HG02623 (cell line): ENCODE data around the gene GNB1L.
"Not testable (repeated sequence)": the region's sequence is repeated elsewhere in the genome, so short reads cannot be mapped to it uniquely, and the experiment has no call there.

Experiments
- ATAC-seq: cut with Tn5 transposase; IDR thresholded peaks from one replicate; pipeline ENCODE4 v1.9.1; 2021; ENCODE audit warnings: moderate library complexity; ENCODE audit not compliant: unreplicated experiment

The GNB1L gene

DNA sequence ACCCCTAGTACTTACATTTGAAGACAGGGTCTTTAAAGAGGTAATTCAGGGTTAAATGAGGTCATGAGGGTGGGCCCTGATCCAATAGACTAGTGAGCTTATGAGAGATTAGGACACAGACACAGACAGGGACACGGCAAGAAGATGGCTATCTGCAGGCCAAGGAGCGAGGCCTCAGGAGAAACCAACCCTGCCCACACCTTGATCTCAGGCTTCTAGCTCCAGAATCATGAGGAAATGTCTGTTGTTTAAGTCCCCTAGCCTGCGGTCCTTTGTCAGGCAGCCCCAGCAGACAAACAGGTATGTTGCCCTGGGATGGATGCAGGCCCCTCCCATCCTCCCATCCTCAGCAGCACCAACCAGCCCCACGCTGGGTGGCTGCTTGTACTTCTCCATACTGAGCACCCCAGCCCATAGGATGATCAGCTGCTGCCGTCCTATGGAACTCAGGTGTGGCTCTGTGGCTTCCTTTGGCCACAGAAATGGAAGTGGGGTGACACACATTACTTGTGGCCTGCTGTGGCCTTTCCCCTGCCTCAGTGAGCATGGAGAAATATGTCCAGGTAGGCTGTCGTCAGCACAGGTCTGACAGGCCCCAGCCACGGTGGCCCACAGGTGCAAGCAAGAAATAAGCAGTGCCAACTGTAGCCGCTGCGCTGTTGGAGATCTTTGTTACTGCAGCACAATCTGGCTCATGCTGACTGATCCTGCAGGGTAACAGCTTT, 7.9 kb downstream of the GNB1L start:
- no peak for ATAC-seq

DNA sequence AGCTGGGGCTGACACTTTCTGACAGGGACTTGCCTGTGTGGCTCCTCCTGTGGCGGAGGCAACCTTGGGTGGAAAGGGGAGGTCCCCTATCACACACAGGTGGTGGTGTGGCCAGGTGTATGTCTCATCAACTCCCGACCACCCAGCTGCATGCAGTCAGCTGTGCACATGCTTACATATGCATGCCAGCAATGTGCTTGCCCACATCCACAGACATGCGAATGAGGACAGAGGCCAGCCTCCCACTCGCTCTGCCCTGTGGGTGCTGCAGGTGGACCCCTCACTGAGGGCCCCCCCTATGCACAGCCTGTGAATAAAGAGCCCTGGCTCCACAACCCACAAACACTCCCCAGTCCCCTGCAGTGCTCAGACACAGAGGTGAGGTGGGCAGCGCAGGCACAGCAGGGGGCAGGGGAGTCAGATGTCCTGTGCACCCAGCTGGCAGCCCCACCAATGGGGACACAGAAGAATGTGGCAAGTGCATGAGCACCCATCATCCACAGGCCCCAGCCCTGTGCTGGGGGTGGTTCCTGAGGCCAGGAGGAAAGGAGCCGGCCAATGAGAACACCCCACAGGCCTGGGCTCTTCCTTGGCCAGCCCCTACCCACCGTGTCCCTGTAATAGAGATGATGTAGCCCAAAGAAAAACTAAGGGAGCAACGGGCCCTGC, 9.5 kb downstream of the GNB1L start:
- ATAC-seq = no peak

DNA sequence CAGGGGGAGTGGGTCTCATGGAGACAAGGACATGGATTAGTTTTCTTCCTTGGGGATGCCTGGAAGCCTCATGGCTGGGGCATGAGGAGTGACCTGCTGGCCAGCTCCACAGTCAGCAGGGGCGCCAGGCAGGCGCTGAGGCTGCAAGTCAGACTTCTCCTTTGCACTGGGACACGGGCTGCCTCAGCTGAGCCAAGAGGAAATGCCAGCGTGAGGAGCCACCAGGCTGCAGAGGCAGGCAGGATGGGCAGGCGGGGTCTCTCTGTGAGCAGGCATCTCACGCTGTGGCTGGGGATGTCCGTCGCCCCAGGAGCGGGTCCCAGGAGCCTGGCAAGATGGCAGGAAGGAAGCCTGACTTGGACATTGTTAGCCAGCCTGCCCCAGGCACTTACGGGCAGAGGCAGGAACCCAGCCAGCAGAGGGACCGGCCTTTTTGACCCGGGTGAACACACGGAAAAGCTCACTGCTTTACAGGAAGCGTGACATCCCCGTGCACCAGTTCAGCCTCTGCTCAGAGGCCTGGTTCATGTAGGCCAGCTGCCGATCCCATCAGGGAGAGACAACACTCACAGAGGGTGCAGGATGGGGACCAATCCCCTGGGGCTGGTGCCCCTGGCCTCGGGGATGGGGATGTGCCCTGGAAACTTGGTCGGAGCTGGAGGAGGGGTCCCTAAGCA, 10.2 kb downstream of the GNB1L start:
- ATAC-seq = no peak

GRCh38 chr22:19843857-19844376, 10.8 kb downstream of the GNB1L start:
- ATAC-seq = no peak

GRCh38 chr22:19843107-19843856, 11.4 kb downstream of the GNB1L start:
- no peak for ATAC-seq

DNA sequence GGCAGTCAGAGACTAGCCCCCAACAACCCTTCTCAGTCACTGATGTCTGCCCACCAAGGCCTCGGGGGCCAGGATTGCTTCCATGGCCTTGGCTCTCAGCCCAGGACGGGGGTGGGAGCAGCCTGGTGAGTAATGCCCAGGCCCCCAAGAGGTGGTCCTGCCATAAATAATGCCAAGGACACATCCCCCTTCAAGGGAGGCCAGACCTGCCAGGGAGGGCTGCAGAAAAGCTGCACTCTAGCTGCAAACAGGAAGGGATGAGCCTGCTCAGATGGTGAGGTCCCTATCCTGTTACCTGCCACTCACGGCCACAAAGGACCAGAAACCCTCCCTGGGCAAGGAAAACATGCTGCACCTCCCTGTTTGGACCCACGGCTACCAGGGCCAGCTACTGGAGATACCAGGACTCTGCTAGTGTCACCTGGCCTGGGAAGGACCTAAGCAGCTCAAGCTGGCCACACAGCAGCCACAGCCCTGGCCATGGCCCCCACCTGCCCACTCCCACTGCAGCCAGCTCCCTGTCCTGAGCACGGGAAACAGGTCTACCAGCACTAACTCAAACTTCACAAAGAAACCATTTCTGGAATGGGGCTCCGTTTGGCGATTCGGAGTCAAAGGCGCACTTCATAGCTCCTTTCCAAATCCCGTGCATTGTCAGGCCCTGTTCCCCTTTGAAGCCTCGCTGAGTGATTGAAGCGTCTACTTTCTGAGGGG, 12.1 kb downstream of the GNB1L start:
- no peak for ATAC-seq

DNA sequence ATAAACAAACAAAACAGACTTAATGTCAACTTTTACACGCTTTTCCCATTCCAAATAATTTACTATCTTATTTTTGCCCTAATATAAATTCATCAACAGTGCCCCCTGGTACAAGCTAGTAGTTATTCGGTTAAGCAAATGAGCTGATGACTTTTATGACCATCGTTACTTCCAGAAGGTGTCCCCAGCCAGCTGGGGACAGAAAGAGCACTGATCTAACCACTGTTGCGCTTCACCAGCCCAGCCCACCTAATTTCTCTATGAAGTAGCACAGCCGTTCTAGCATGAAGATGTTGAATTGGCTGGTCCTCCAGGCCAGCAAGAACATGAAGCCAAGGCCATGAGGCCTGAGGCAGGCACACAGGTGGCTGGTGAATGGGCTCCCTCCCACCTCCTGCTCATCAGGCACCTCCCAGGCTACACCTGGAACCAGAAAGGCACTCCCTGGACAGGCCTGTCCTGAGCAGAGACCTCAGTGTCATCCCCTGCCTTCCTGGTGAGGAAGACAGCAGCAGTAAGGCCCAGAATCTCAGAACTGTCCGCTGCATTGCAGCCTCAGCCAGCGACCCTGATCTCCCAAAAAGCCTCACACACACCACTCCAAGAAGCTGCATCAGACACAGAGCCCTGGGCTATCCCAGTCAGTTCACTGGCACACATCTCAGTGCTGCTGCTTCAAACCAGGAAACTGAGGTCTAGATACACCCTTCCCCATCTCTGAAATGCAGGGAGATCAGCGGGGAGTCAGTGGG, 12.9 kb downstream of the GNB1L start:
- no peak for ATAC-seq

- no peak for ATAC-seq
These were observed 13.6 kb downstream of the GNB1L start for GRCh38 chr22:19840955-19841640.

- no peak for ATAC-seq
These were observed 14.6 kb downstream of the GNB1L start for GRCh38 chr22:19840059-19840458.

DNA sequence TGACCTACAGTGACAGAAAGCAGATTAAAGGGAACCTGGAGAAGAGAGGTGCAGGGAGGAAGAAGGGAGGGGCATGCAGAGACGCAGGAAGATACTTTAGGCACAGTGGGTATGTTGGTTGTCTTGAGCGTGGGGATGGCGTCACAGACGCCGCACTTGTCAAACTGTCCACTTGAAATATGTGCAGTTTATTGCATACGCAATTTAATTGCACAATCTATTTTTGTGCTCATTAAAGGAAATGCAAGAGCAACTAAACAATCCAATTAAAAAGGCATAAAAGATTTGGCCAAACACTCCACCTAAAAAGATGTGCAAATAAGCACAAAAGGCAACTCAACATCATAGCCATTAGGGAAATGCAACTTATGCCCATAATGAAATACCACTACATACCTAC, 16.8 kb downstream of the GNB1L start:
- no peak for ATAC-seq

- ATAC-seq = no peak
These were observed 18.2 kb downstream of the GNB1L start for GRCh38 chr22:19836512-19836911.

DNA sequence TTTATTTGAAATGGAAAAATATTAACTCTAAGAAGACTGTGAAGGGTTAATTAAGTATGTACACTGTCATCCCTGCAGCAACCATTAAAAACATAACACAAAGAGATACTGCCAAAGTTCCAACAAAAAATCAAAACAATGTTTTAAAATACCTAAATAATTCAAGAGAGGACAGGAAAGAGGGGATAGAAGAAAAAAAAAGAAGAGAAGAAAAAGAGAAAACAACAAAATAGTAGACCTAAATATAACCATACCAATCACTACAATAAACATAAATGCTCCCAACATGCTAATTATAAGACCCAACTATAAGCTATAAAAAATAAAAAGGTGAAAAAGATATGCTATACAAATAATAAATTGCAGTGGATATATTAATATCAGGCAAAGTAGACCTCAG, 20.1 kb downstream of the GNB1L start:
- ATAC-seq = no peak

GRCh38 chr22:19833327-19833726, 21.3 kb downstream of the GNB1L start:
- not testable (repeated sequence) for ATAC-seq

DNA sequence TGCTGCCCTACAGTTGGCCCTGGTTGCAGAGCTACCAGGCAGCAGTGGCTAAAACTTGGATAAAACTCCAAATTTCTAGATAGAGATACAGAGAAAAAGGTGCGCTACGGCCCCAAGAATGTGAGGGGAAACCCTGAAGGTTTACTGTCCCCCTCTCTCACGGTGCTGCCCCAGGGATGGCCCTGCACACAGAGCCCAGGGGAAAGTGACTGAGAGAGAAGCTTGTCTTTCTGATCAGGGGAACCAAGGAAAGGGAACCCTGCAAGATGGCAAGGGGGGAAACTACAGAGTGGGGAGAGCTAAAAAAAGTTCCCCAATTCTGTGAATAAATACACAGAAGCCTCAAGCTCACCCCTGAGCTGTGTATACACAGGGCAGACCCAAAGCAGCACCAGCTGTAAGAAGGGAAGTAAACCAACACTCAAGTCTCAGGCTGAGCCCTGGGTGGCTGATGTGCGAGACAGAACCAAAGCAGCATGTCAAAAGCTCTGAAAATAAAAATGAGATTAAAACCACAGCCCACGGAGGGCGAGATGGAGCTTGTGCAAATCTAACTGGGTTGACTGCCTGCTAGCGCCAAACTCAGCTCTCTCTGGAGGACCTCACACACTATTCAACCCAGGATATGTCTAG, 22.1 kb downstream of the GNB1L start:
- no peak for ATAC-seq

GRCh38 chr22:19831979-19832378, 22.7 kb downstream of the GNB1L start:
- not testable (repeated sequence) for ATAC-seq

DNA sequence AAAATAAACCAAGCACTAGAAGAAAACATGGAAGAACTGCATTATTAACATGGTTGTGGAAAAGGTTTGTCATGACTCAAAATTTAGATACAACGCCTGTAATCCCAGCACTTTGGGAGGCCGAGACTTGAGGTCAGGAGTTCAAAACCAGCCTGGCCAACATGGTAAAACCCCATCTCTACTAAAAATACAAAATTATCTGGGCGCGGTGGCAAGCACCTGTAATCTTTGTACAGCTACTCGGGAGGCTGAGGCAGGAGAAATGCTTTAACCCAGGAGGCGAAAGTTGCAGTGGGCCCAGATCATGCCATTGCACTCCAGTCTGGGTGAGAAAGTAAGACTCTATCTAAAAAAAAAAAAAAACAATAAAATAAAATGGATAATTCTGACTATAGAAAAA, 23.7 kb downstream of the GNB1L start:
- no peak for ATAC-seq

- ATAC-seq = no peak
These were observed 26.7 kb downstream of the GNB1L start for GRCh38 chr22:19828035-19828401.

DNA sequence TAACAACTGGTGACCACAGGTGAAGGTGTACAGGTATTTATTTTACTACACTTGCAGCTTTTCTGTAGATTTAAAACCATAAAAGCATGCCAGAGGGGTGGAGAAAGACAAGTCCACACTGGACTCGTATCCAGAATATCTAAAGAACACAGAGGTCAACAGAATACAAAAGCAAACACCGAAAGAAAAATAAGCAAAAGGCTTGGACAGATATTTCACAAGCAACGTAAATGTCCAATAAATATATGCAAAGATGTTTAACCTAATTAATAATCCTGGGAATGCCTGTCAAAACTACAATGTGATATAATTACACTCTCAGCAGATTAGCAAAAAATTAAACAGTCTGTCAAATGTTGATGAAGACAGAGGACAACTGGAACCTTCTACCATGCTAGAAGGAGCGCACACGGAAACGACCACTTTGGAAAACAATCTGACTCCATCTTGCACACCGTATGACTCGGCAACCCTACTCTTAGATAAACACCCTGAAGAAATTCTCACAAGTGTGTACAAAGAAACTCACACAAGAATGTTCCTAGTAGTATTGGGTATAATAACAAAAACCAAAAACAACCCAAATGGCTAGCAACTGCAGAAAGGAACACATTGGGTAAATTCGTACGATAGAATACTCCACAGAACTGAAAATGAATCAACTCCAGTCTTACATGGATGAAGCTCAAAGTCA, 27.2 kb downstream of the GNB1L start:
- no peak for ATAC-seq
